ENCODE data around the gene RALGPS2.

DNA sequence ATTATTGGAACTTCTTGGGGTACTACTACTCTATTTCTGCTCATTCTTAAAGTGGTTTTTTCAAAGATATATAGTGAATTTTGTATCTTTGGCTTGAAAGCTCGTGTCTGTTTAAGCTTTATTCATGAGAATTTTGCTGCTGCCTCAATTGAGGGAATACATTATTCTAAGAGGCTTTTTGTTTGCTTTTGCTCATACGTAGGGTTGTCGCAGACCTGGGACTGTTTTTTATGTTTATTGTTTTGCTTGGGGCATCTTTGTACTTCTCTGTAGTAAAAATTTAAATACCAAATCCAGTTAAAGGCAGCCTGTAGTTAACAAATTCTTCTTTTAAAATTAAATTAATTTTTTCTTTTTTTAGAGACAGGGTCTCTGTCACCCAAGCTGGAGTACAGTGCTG is 83.5 kb downstream of the RALGPS2 start:
- TF ChIP-seq POLR2A (IDR thresholded peaks at IDR 0.05; ENCODE audit: low read depth, low read length) (no peak), TAF1 (IDR thresholded peaks at IDR 0.05; ENCODE audit: borderline replicate concordance, low read depth, low read length) (no peak), POLR2AphosphoS5 (IDR thresholded peaks at IDR 0.05; ENCODE audit: low read depth, low read length) (no peak)
